ENCODE results near the gene BTBD19. TPM values are rescaled to one million over a fixed set of nuclear protein-coding genes. Genes with fewer than 3 reads are reported as not detected.

BTBD19 gene
- total and polyA plus RNA-seq, 2 of the 4 experiments (the other 2 are of a cell fraction): 0.90 to 17.2 TPM

- Histone ChIP-seq H3K18ac (ENCODE audit: low read depth, low read length) (peak overlapping the region; percentile 90), H3K27me3 (ENCODE audit: control insufficient read depth, insufficient read depth, low read length) (no peaks in the 10 kb centered on the region), H4K20me1 (ENCODE audit: insufficient read depth, low read length) (peaks cover 8% of the 10 kb centered on the region; the same call in 1 of the 2 replicates), H3K4me1 (ENCODE audit: control insufficient read depth, insufficient read depth, low read length) (peaks cover 5% of the 10 kb centered on the region), H3K14ac (replicated peaks; ENCODE audit: low read depth, low read length) (peak overlapping the region; percentile 97), H3K36me3 (ENCODE audit: control insufficient read depth, insufficient read depth, low read length) (no peaks in the 10 kb centered on the region), H2BK5ac (ENCODE audit: low read depth, low read length, poor library complexity, severe bottlenecking) (peak overlapping the region; percentile 99), H2AFZ (replicated peaks; ENCODE audit: low read length, poor library complexity) (peak overlapping the region; percentile 94), H2BK120ac (ENCODE audit: low read depth, low read length) (peak overlapping the region; percentile 96), H3K23ac (ENCODE audit: low read depth, low read length) (peak overlapping the region; percentile 89), H3K4me3 (ENCODE audit: insufficient read depth, low read depth, low read length) (peak overlapping the region; percentile 42), H3K9ac (ENCODE audit: low read depth, low read length) (peak overlapping the region; percentile 96), H2BK20ac (ENCODE audit: low read depth, low read length) (peak overlapping the region; percentile 96), H2BK15ac (ENCODE audit: low read depth, low read length) (peak overlapping the region; percentile 33; the same call in 2 of the 3 replicates), H3K79me1 (ENCODE audit: low read depth in 1 of 2, low read length in 2 of 2) (peaks cover 2 to 3% of the 10 kb centered on the region in 2 experiments; a peak in 1 of 4 replicates), H4K5ac (ENCODE audit: low read depth, low read length) (peak overlapping the region; percentile 84), H3K4ac (ENCODE audit: low read depth, low read length) (peak overlapping the region; percentile 96), H3K27ac (ENCODE audit: insufficient read depth, low read length) (peak overlapping the region; percentile 99), H4K8ac (ENCODE audit: low read depth in 2 of 2, low read length in 2 of 2) (peak overlapping the region; percentile 83 to 96), H2AK5ac (ENCODE audit: low read depth, low read length) (peak overlapping the region; percentile 100), H3K9me1 (ENCODE audit: insufficient read depth, low read length) (peaks cover 3% of the 10 kb centered on the region; the same call in 1 of the 2 replicates), H3K9me3 (ENCODE audit: control insufficient read depth, insufficient read depth, low read length) (no peaks in the 10 kb centered on the region), H3K4me2 (ENCODE audit: low read depth, low read length) (peak overlapping the region; percentile 96), H2AK9ac (replicated peaks; ENCODE audit: low read depth, low read length, poor library complexity) (peak overlapping the region; percentile 94), H4K91ac (ENCODE audit: insufficient read depth, low read depth, low read length) (peak overlapping the region; percentile 100), H3K56ac (ENCODE audit: extremely low read depth, insufficient read depth, low read length) (peak overlapping the region; percentile 100)
- CTCF ChIA-PET: interaction anchor here (0.6 to 1.9 kb wide), 4 partner anchors 9 to 25 kb away, joined by 3 to 8 read pairs (median 4); partner anchors contain the start of gene PLK3
- POLR2A ChIA-PET (ENCODE audit: unreplicated experiment): interaction anchor here (0.6 to 3.2 kb wide), 18 partner anchors 11 to 1172 kb away, joined by 3 to 30 read pairs (median 4); partner anchors contain the start of genes BTBD19, DYNLT4, HECTD3 and PLK3
- 0% methylated on average over 9 of the region's 33 CpGs; no CpG with 5 or more reads in 1 of the 2 experiments for WGBS, 2 experiments (ENCODE audit: extremely low coverage in 2 of 2, insufficient read length in 1 of 2)
- TSS peak; percentile 100 for BruUV-seq (replicated peaks)
- ATAC-seq (ENCODE audit: low read depth) (peak; percentile 84), DNase-seq (peak; percentile 95)
- intact Hi-C loops (cut with micrococcal nuclease): loop anchor here (2.0 kb wide), 1 partner anchor 21 kb away; no protein-coding TSS in a partner anchor
- dilution Hi-C loops (cut with HindIII; ENCODE audit: low sequenced_read_pairs, unreplicated experiment): no loop called here
- in situ Hi-C loops (cut with MboI; ENCODE audit: low sequenced_read_pairs): no loop called here
- no peak for TF ChIP-seq USF2 (IDR thresholded peaks at IDR 0.05; ENCODE audit: low read depth, low read length)
- peak; percentile 16; the same call in 1 of the 2 replicates for TF ChIP-seq RAD21 (IDR thresholded peaks at IDR 0.05; ENCODE audit: low read length)
- TF ChIP-seq CHD1 (IDR thresholded peaks at IDR 0.05; ENCODE audit: low read depth, low read length): peak; percentile 84; the same call in 1 of the 2 replicates
- no peak for TF ChIP-seq RCOR1 (IDR thresholded peaks at IDR 0.05; ENCODE audit: insufficient replicate concordance, low read length)
- TF ChIP-seq NFE2L2 (IDR thresholded peaks at IDR 0.05; ENCODE audit: low read depth, low read length): no peak
- peak; percentile 4; the same call in 1 of the 2 replicates for TF ChIP-seq BHLHE40 (IDR thresholded peaks at IDR 0.05; ENCODE audit: low read depth, low read length)
- no peak; the same call in 1 of the 2 replicates for TF ChIP-seq SMC3 (IDR thresholded peaks at IDR 0.05; ENCODE audit: low read depth, low read length)
- TF ChIP-seq CTCF (conservative IDR thresholded peaks at IDR 0.05; ENCODE audit: low read depth, low read length): peak; percentile 8; the same call in 1 of the 2 replicates
- no peak for TF ChIP-seq FOS (IDR thresholded peaks at IDR 0.05; ENCODE audit: low read depth, low read length)
- TF ChIP-seq MXI1 (IDR thresholded peaks at IDR 0.05; ENCODE audit: borderline replicate concordance, low read depth, low read length): no peak
- no peak for TF ChIP-seq RFX5 (IDR thresholded peaks at IDR 0.05; ENCODE audit: low read depth, low read length)
- TF ChIP-seq CEBPB (IDR thresholded peaks at IDR 0.05; ENCODE audit: low read depth, low read length): peak; percentile 54; the same call in 1 of the 2 replicates
- peak; percentile 49; the same call in 1 of the 2 replicates for TF ChIP-seq MAZ (IDR thresholded peaks at IDR 0.05; ENCODE audit: borderline replicate concordance, low read depth, low read length)
- peak; percentile 100 for TF ChIP-seq POLR2A (IDR thresholded peaks at IDR 0.05; ENCODE audit: low read depth, low read length)
These were observed 11.4 kb downstream of the BTBD19 start for GRCh38 chr1:44819608-44820327.

Data from IMR-90 (cell line).